GM19099 (cell line): ENCODE results near the gene TNFSF13.

Source experiments
- POLR2A ChIP-seq: IDR thresholded peaks from 3 replicates; pipeline ENCODE4 v1.6.1; 2011; ENCODE audit warnings: low read depth; ENCODE audit not compliant: insufficient read length; ENCODE audit errors: extremely low read depth

The TNFSF13 gene

GRCh38 chr17:7561028-7561575 lies 2.6 kb downstream of the TNFSF13 start:
- no peak for TF ChIP-seq POLR2A

- TF ChIP-seq POLR2A = peak; percentile 72
These were observed 3.1 kb downstream of the TNFSF13 start, which contains the start of gene SENP3 for GRCh38 chr17:7561589-7562207. Gene SENP3, plus strand, starts transcription at chr17:7561919. Its CDS starts 1,158 bp downstream, at chr17:7563077.

- no peak for TF ChIP-seq POLR2A
These were observed 3.7 kb downstream of the TNFSF13 start for GRCh38 chr17:7562208-7562605.

GRCh38 chr17:7563115-7563869 lies 4.7 kb downstream of the TNFSF13 start:
- no peak for TF ChIP-seq POLR2A

GRCh38 chr17:7569571-7569970 lies 11.0 kb downstream of the TNFSF13 start:
- TF ChIP-seq POLR2A = no peak

- no peak for TF ChIP-seq POLR2A
These were observed 11.8 kb downstream of the TNFSF13 start for GRCh38 chr17:7570351-7570750.

- TF ChIP-seq POLR2A = no peak
These were observed 13.7 kb downstream of the TNFSF13 start for GRCh38 chr17:7572338-7572587.

- TF ChIP-seq POLR2A = peak; percentile 99
These were observed 14.2 kb downstream of the TNFSF13 start for GRCh38 chr17:7572588-7573323.

- TF ChIP-seq POLR2A = peak; percentile 63
These were observed 15.0 kb downstream of the TNFSF13 start for GRCh38 chr17:7573324-7574080.

- TF ChIP-seq POLR2A = no peak
These were observed 15.8 kb downstream of the TNFSF13 start for GRCh38 chr17:7574176-7574953.

GRCh38 chr17:7575481-7575883 lies 16.9 kb downstream of the TNFSF13 start:
- TF ChIP-seq POLR2A = no peak

- no peak for TF ChIP-seq POLR2A
These were observed 17.4 kb downstream of the TNFSF13 start for GRCh38 chr17:7575959-7576358.

- peak; percentile 18 for TF ChIP-seq POLR2A
These were observed 17.9 kb downstream of the TNFSF13 start for GRCh38 chr17:7576432-7576937.
